HEK293 (cell line): ENCODE results near the gene GEMIN7.

Experiments used
- CTCF ChIA-PET: fragments of 350-600 bp; formaldehyde crosslinking; extraction: SDS; loops from one replicate; lab custom pipeline; 2021; ENCODE audit warnings: antibody characterized with exemption; lab: Yijun Ruan, JAX
- POLR2A ChIA-PET: fragments of 300-600 bp; formaldehyde crosslinking; extraction: SDS; loops from one replicate; lab custom pipeline; 2020; ENCODE audit warnings: antibody characterized with exemption, inconsistent platforms; lab: Yijun Ruan, JAX
- H3K27ac ChIP-seq: fragments of 200-500 bp; sonication (Bioruptor generic); 2 replicates; pipeline ENCODE4 v1.5.1; 2014; ENCODE audit warnings: low read depth, low read length, control low read depth, inconsistent platforms; ENCODE audit errors: extremely low read depth
- H3K36me3 ChIP-seq, 2 experiments: fragments of 200-500 bp in 1 of 2; sonication (Bioruptor generic) in 1 of 2; 1 replicate in 1 of 2; 2 replicates in 1 of 2; pipeline ENCODE4 v1.5.1; 2014 to 2017; ENCODE audit warnings: inconsistent platforms in 2 of 2, low read length in 2 of 2; ENCODE audit not compliant: control insufficient read depth in 2 of 2, insufficient read depth in 1 of 2
- H3K4me1 ChIP-seq: fragments of 200-500 bp; sonication (Bioruptor generic); 2 replicates; pipeline ENCODE4 v1.5.1; 2014; ENCODE audit warnings: mild to moderate bottlenecking, low read length, inconsistent platforms; ENCODE audit not compliant: control insufficient read depth, insufficient read depth
- H3K4me3 ChIP-seq: 2 replicates; pipeline ENCODE4 v1.5.1; 2011; ENCODE audit warnings: low read depth, mild to moderate bottlenecking, control low read depth, low read length, moderate library complexity
- H3K9me3 ChIP-seq: fragments of 200-500 bp; sonication (Bioruptor generic); 2 replicates; pipeline ENCODE4 v1.5.1; 2014; ENCODE audit warnings: low read depth, low read length, inconsistent platforms; ENCODE audit not compliant: control insufficient read depth, insufficient read depth
- EGR2 ChIP-seq: fragments of 450-650 bp; formaldehyde crosslinking; IDR thresholded peaks from 2 replicates; pipeline ENCODE4 v1.5.1; 2016; ENCODE audit warnings: low read depth, missing biosample characterization, missing genetic modification characterization
- GLIS1 ChIP-seq: fragments of 450-650 bp; formaldehyde crosslinking; IDR thresholded peaks from 2 replicates; pipeline ENCODE4 v1.5.1; 2016; ENCODE audit warnings: missing biosample characterization, missing genetic modification characterization
- GLIS2 ChIP-seq: fragments of 450-650 bp; formaldehyde crosslinking; IDR thresholded peaks from 2 replicates; pipeline ENCODE4 v1.5.1; 2016; ENCODE audit warnings: missing biosample characterization, missing genetic modification characterization
- KLF9 ChIP-seq: fragments of 450-650 bp; formaldehyde crosslinking; IDR thresholded peaks from 2 replicates; pipeline ENCODE4 v1.5.1; 2016; ENCODE audit warnings: missing biosample characterization, missing genetic modification characterization, low read depth
- PRDM6 ChIP-seq: fragments of 450-650 bp; formaldehyde crosslinking; IDR thresholded peaks from 2 replicates; pipeline ENCODE4 v1.5.1; 2017; ENCODE audit warnings: missing biosample characterization, missing genetic modification characterization
- SCRT2 ChIP-seq: fragments of 450-650 bp; formaldehyde crosslinking; IDR thresholded peaks from 2 replicates; pipeline ENCODE4 v1.5.1; 2016; ENCODE audit warnings: missing biosample characterization, missing genetic modification characterization
- SP2 ChIP-seq: fragments of 450-650 bp; formaldehyde crosslinking; IDR thresholded peaks from 2 replicates; pipeline ENCODE4 v1.5.1; 2016; ENCODE audit warnings: missing biosample characterization, missing genetic modification characterization
- SP7 ChIP-seq: fragments of 450-650 bp; formaldehyde crosslinking; IDR thresholded peaks from 2 replicates; pipeline ENCODE4 v1.5.1; 2016; ENCODE audit warnings: missing biosample characterization, missing genetic modification characterization
- YY1 ChIP-seq: fragments of 450-650 bp; formaldehyde crosslinking; IDR thresholded peaks from 2 replicates; pipeline ENCODE4 v1.5.1; 2018; ENCODE audit warnings: missing biosample characterization, missing genetic modification characterization
- ZBTB17 ChIP-seq: fragments of 450-650 bp; formaldehyde crosslinking; IDR thresholded peaks from 2 replicates; pipeline ENCODE4 v1.5.1; 2016; ENCODE audit warnings: missing biosample characterization, missing genetic modification characterization
- ZFHX2 ChIP-seq: fragments of 450-650 bp; formaldehyde crosslinking; conservative IDR thresholded peaks from 2 replicates; pipeline ENCODE4 v1.5.1; 2016; ENCODE audit warnings: missing biosample characterization, missing genetic modification characterization
- ZFP3 ChIP-seq: fragments of 450-650 bp; formaldehyde crosslinking; IDR thresholded peaks from 2 replicates; pipeline ENCODE4 v1.5.1; 2016; ENCODE audit warnings: low read depth, missing biosample characterization, missing genetic modification characterization
- ZIC2 ChIP-seq: fragments of 450-650 bp; formaldehyde crosslinking; IDR thresholded peaks from 2 replicates; pipeline ENCODE4 v1.5.1; 2016; ENCODE audit warnings: missing biosample characterization, missing genetic modification characterization
- ZNF341 ChIP-seq: fragments of 450-650 bp; formaldehyde crosslinking; IDR thresholded peaks from 2 replicates; pipeline ENCODE4; 2016; ENCODE audit warnings: low read depth, missing biosample characterization, missing genetic modification characterization
- ZNF354C ChIP-seq: fragments of 450-650 bp; formaldehyde crosslinking; IDR thresholded peaks from 2 replicates; pipeline ENCODE4 v1.5.1; 2016; ENCODE audit warnings: missing biosample characterization, missing genetic modification characterization, low read depth, borderline replicate concordance
- ZNF398 ChIP-seq: fragments of 450-650 bp; formaldehyde crosslinking; IDR thresholded peaks from 2 replicates; pipeline ENCODE4 v1.5.1; 2017; ENCODE audit warnings: missing biosample characterization, missing genetic modification characterization
- ZNF600 ChIP-seq: fragments of 450-650 bp; formaldehyde crosslinking; IDR thresholded peaks from 2 replicates; pipeline ENCODE4 v1.5.1; 2016; ENCODE audit warnings: missing biosample characterization, missing genetic modification characterization
- ZXDB ChIP-seq: fragments of 450-650 bp; formaldehyde crosslinking; IDR thresholded peaks from 2 replicates; pipeline ENCODE4 v1.5.1; 2016; ENCODE audit warnings: missing biosample characterization, missing genetic modification characterization

Gene GEMIN7

GRCh38 chr19:45115809-45116615 is 37.0 kb downstream of the GEMIN7 start:
- Histone ChIP-seq H3K27ac (no peak overlapping the region), H3K4me1 (peaks cover 26% of the 10 kb centered on the region), H3K36me3 (no peaks in the 10 kb centered on the region; a peak in 1 of 3 replicates), H3K4me3 (no peak overlapping the region), H3K9me3 (no peaks in the 10 kb centered on the region)
- POLR2A ChIA-PET: no interaction called here
- CTCF ChIA-PET: interaction anchor here (0.5 to 1.0 kb wide), 2 partner anchors 9 to 164 kb away, joined by 3 read pairs; no protein-coding TSS in a partner anchor
- TF ChIP-seq ZIC2 (tag by site-specific recombination): peak; percentile 30; the same call in 1 of the 2 replicates
- TF ChIP-seq ZFP3 (tag by site-specific recombination): no peak

- ChIA-PET POLR2A (interaction anchor here (0.8 to 1.3 kb wide), 2 partner anchors 14 to 25 kb away, joined by 3 to 7 read pairs; no protein-coding TSS in a partner anchor), CTCF (interaction anchor here (1.0 to 1.3 kb wide), 2 partner anchors 26 kb away, joined by 3 to 5 read pairs; no protein-coding TSS in a partner anchor)
- TF ChIP-seq SCRT2 (0 out of 2 replicates have a peak, but pooled peaks have one; percentile 30), SP7 (tag by site-specific recombination) (peak; percentile 69), SP2 (tag by site-specific recombination) (peak; percentile 37; the same call in 1 of the 2 replicates), ZXDB (no peak), ZFHX2 (tag by site-specific recombination) (peak; percentile 96), ZNF354C (tag by site-specific recombination) (no peak), PRDM6 (tag by site-specific recombination) (no peak), ZIC2 (tag by site-specific recombination) (peak; percentile 65), ZNF398 (tag by site-specific recombination) (peak; percentile 70), KLF9 (tag by site-specific recombination) (no peak), ZBTB17 (tag by site-specific recombination) (0 out of 2 replicates have a peak, but pooled peaks have one; percentile 26), EGR2 (tag by site-specific recombination) (peak; percentile 89), GLIS1 (tag by site-specific recombination) (peak; percentile 80), GLIS2 (0 out of 2 replicates have a peak, but pooled peaks have one; percentile 9), YY1 (tag by site-specific recombination) (no peak), ZNF600 (tag by site-specific recombination) (peak; percentile 46; the same call in 1 of the 2 replicates), ZNF341 (tag by site-specific recombination) (peak; percentile 89)
- H3K9me3 ChIP-seq: no peaks in the 10 kb centered on the region
- peaks cover 26% of the 10 kb centered on the region for H3K4me1 ChIP-seq
- no peak overlapping the region for H3K4me3 ChIP-seq
- H3K27ac ChIP-seq: 0 out of 2 replicates have a peak overlapping the region, but pooled peaks have one; percentile 31
- no peaks in the 10 kb centered on the region; a peak in 1 of 3 replicates for H3K36me3 ChIP-seq
Measured at GRCh38 chr19:45117167-45117594, 38.1 kb downstream of the GEMIN7 start.
